ENCODE measurements around the gene DENND1A.

Gene DENND1A

DNA sequence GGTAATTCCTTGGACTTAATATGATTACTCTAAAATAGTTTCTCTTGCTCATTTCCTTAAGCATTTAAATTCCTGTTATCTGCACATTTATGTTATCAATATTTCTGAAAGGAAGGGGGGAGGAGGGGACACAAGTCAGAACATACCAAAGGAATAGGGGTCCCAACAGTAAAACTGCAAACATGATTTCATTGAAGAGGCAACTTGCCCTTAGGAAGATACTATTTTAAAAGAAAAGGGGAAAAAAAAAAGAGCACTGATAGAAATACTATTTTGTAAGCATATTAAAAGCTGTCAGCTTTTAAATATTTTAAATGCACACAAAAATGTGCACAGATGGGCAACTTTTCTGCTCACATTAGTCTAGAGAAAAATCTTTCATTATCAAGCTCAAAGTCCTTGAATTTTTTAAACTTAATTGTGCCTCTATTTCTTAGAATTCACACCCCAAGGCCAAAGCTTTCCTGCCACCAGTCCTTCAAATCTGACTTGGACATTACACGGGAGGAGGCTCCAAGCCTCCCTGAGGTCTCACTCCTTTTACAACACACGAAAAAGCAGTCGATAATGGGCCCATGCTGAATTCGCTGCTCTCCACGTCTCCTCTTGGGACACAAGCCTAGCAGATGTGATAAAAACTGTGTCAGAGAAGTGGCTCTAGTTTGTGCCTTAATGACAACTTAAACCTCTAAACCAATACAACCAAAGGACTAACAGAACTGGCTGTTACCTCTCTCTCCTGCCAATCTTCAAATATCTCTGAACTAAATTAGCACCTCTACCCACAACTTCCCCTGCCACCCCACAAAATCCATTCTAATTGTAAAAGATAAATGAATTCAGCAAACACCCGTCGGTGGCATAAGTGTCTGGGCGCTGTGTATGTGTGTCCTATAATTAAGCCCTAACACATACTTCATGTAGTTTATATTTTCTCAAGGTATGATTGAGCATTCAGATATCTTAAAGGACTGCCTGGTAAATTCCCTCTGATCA lies 154.3 kb downstream of the DENND1A start:
- FAIRE-seq, result peak; percentile 45
- no peak for DNase-seq (ENCODE audit: insufficient read length, low spot score)

DNA sequence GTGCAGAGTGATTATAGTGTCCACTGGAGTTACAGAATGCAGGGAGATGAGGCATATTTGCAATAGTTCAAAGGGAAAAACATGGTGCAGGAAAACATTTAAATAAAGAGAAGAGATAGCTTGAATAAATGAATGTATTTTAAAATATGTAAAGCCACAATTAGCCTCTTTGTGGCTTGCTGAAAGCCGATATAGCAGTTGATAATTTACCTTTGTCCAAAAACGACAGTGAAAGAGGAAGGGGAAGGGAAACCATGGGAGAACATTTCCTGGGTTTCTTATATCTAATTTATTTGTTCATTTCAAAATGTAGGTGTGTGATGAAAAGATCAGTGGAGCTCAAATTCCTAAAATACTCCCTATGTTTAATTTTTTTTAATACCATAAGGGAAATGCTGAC lies 156.1 kb downstream of the DENND1A start:
- FAIRE-seq (no peak), DNase-seq (ENCODE audit: insufficient read length, low spot score) (no peak)

DNA sequence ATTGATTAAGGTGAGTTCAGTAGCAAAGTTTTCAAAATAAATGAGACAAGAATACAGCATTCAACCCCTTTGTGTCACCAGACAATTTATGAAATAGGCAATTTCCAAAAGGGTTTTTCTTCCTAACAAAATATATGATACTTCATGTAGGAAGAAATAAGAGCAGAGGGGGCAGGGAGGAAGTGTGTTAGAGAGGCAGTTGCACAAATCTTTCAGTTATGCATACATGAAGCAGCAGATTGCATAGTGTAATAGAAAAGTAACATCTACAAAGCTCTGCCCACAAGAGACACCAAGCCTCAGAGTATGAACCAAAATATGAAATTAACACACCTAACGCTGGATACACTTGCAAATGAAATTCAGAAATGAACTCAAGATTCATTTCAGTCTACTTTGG lies 157.0 kb downstream of the DENND1A start:
- FAIRE-seq, result peak; percentile 47
- no peak for DNase-seq (ENCODE audit: insufficient read length, low spot score)

DNA sequence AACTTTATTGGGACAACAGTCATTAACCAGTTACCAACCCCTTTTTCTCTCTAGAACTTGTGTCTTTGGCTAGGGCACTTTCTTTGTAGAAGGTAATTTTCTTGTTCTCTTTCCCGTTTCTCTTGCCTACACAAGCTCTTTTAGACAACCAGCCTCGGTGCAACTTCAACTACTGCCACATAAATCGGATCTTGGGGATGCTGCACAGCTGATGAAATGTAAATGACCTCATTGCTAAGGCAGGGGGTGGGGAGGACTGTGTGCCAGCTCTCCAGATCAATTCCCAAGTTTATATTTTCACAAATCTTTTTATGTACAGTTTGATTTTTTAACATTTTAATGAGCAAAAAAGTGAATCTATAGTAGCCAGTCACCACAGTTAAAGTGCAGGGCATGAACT lies 157.6 kb downstream of the DENND1A start:
- FAIRE-seq (peak; percentile 45), DNase-seq (ENCODE audit: insufficient read length, low spot score) (no peak)

DNA sequence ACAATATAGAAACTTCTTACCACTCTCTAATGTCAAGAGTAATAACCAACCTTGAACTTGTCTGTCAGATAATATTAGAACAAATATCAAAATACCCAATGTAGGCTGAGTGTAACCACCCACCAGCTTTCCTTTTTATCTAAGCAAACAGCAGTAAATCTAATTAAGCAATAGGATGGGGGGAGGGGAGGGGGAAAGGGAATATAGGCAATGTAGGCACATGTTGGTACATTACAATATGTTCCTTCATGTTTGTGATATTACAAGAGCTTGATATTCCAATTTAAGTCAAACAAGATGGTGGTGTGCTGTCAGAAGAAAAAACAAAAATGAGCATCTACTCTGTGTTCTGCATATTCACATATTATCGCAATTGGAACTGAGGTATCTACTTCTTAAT lies 158.2 kb downstream of the DENND1A start:
- no peak for DNase-seq (ENCODE audit: insufficient read length, low spot score)
- no peak for FAIRE-seq

DNA sequence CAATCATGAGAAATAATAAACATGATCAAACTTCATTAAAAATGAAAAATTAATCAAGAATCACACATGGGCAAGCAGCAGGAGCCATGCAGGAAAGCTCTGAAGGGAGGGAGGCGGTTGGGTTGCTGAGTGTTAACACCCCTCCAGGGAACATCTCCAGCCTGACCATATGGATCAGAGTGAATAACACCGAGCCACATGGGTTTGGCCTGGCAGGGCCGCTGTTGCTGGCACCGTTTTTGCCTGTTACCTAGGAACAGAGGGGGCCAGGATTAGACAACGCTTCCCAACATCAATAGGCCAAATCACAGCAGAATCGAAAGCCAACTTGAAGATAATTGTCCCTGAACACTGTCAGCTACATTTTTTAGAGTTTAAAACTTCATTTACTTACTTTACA lies 160.2 kb downstream of the DENND1A start:
- DNase-seq (ENCODE audit: insufficient read length, low spot score) (no peak), FAIRE-seq (no peak)

DNA sequence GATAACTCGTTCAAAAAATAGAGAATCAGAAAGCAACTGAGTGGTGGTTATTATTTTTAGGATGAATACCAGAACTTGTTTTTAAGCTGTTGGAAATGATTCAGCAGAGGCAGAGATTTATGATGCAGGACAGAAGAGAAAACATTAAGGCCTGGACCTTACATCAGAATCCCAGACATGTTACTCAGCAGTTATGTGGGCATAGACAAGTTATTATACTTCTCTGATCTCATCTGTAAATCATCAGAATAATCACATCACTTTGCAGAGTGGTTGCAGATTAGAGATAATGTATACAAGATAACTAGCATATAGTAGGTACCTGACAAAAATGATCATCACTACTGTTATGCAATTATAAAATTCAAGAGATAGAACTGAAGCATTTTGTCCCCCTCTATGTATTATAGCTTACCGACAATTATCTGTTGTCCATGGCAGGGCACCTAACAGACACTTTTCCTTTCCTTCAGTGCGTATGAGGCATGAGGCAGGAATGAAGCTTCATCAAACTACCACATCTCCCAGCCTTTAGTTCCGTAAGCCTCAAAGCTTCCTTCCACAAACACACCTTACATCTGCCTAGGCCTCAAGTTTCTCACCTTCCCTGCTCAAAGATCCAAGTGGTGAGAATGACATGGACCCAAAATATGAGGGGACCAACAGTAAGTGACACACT lies 165.9 kb downstream of the DENND1A start:
- DNase-seq (ENCODE audit: insufficient read length, low spot score) (no peak), FAIRE-seq (no peak)

DNA sequence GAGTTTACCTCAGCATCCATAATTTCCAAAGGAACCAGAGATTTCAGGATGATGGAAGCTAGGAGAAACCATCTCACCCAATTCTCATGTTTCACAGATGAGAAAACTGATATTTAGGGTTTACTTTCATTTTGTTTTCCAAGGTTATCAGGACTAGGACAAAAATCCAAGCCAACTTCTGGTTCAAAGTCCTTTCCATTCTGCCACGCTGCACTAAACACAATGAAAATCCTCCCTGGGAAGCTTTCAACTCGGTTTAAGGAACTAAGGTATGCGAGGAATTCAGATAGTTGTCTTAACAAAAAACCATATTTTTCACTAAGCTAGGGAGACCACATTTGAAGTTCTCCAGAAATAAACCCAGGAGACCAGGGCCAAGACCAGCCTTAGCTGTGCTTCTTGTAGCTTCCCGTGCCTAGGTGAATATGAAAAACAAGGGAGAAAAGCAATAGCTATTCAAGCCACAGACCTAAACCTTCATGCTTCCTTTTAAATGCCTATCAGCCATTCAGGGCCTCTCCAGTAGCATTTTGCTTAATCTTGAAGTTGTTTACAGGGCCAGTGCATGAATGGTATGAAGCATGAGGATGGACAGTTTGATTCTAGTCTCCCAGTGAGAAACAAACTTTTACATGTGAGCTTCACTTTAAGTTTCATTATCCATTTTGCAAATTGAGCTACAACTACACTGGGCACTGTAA lies 167.9 kb downstream of the DENND1A start:
- FAIRE-seq (no peak), DNase-seq (ENCODE audit: insufficient read length, low spot score) (no peak)

DNA sequence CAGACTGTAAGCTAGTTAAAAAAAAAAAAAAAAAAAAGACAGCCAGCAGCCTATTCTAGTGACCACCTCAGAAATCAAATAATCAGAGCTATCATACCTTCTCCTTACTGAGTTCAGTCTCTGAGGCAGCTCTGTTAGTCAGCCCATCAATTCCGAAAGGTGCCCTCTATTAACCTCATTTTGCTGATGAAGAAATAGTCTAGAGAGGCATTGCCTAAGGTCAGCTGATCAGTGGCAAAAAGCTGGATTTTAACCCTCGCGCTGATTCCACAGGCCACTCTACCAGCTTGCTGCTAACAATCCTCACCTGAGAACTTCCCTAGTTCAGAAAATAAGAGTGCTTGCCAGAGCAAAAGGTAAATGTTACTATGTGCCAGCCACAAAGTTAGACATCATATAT lies 172.0 kb downstream of the DENND1A start:
- DNase-seq (ENCODE audit: insufficient read length, low spot score) (no peak), FAIRE-seq (no peak)

DNA sequence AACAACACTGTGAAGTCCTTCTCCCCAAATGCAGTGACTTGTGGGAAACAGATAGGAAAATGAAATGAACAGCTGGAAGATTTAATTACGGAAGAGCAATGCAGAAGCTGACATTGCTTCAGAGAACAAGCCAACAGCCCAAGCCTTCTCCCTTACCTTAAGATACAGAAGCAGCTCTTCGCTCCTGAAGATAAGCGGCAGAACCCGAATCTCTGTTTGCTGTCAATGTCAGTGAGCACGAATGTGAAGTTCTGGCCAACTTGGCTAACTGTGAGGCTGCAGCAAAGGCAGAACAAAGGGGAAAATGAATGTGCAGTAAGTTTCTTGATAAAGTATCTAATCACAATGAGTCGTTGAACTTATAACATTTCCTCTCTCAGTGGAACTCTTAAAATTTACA lies 172.4 kb downstream of the DENND1A start:
- FAIRE-seq, result no peak
- no peak for DNase-seq (ENCODE audit: insufficient read length, low spot score)

DNA sequence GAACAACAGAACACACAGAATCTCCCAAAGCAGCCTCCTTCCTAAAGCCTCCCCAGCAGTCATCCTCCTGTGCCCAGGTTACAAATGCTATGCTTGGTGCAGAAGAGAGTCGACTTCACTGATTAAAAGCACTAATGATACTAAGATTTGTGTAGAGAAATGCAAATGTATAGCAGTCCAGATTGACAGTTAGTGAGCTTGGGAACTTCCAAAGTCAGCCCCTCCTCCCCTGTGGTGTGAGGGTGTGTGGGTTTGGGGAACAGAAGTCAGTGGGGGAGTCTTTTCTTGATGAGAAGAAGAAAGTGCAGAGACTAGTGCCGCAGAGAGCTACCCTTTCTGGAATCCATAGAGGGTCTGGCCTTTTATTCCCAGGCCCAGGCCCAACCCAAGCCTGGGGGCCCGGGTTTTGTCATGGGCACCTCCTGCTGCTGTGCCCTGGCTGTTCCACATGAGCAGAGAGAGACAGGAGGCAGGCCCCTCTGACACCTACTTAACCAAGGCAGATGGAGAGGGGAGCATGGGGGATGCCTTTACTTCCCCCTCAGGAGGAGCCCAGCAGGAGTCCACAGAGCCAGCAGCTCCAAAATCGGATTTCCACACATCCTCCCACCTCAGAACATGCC lies 173.3 kb downstream of the DENND1A start:
- no peak for DNase-seq (ENCODE audit: insufficient read length, low spot score)
- FAIRE-seq, result no peak

DNA sequence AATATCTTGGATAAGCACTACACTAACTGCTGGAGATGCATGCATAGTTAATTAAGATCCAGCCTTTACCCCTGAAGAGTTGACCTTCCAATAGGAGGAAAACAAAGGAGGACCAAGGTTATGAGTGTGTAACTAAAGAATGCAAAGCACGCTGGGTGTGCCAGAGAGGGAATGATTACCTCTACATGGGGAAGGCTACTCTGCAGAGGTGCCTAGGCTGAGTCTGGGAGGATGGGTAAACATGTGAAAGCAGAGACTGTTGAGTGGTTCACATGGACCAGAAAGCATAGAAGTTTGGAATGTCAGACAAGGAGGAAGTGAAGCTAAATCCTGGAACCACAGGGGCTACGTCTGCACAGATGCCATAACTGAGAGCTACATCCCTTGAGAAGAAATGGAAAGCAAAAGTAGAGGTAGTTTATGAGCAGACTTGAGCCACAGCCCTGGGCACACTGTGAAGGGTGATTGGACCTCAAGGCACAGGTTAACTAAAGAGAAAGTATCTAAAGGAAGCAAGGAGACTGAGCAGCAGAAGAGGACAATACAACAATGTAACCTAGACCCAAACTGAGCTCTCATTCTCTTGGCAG lies 176.2 kb downstream of the DENND1A start:
- FAIRE-seq (peak; percentile 67), DNase-seq (ENCODE audit: insufficient read length, low spot score) (no peak)

DNA sequence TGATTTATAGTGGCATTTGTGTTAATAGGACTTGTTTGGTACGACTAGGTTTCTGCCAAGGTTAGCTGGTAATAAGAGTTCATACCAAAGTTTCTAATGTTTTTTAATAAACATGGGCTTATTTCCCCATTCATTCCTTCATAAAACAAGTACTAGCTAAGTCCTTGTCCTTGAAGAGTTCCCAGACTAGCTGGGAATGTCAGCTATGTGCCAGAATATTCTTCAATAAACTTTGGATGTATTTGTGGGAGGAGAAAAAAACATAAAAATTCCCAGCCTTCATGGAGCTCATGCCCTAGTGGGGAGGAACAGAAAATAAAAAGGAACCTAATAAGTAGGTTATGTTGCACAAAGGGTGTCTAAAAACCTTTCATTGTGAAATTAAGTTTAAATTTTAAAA lies 176.9 kb downstream of the DENND1A start:
- FAIRE-seq, result no peak
- DNase-seq (ENCODE audit: insufficient read length, low spot score), result no peak

DNA sequence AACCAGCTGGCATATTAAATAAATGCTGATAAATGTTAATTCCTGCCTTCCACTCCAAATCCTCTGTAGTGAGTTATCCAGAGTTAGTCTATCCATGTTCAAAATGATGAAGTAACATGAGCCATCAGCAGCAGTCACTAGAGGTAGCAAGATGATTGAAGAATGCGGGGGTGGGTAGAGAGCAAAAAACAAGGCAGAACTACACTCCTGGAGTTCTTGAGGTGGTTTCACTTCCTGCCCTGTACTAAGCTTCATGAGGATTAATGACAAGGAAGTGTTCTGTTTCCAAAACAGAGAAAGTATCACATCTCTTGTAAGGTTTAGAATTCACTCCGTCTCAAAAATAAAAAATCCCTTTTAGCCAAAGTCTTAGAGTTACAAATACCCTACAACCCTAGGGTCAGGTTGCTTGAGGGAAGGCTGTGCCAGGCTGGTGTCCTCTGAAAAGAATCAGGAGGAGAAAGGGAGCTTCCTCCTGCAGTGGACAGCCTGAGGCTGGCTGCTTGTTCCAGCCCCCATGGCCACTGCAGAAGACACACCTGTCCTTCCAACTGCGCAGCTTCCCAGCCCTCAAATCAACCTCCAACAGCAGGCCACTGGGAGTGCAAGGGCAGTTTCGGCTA lies 180.2 kb downstream of the DENND1A start:
- FAIRE-seq, result peak; percentile 81
- peak; percentile 18 for DNase-seq (ENCODE audit: insufficient read length, low spot score)

DNA sequence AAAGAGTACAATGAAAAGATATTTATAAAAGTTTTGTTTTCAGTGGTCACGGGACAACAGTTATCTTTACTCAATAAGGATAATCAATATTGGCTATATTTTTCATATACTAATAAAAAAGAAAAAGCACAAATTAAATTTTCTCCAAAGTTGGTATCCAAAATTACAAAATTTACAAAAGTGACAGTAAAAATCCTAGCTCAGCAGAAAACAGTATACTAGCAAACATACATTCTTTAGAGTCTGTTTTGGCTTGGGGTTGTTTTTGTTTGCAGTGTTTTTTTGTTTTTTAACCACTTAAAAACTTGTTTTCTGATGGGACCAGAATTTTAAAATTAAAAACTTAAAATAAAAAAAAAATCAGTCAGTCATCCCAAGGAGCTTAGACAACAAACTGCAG lies 183.2 kb downstream of the DENND1A start:
- DNase-seq (ENCODE audit: insufficient read length, low spot score), result no peak
- no peak for FAIRE-seq

DNA sequence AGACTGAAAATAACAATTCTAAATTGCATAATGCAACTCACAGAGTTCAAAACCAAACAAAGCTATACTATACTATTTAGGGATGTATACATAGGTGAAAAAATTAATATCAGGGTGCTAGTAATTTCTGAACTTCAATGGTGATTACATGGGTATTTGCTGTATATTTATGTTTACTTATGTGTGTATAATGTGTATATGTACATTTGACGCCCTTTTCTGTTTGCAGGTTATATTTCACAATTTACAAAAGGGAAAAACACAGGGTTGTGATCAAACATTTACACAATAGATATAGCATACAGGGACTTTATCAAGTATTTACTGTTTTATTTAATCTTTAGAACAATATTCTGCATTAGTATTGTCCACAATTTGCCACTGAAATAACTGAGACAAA lies 184.0 kb downstream of the DENND1A start:
- DNase-seq (ENCODE audit: insufficient read length, low spot score) (no peak), FAIRE-seq (no peak)

DNA sequence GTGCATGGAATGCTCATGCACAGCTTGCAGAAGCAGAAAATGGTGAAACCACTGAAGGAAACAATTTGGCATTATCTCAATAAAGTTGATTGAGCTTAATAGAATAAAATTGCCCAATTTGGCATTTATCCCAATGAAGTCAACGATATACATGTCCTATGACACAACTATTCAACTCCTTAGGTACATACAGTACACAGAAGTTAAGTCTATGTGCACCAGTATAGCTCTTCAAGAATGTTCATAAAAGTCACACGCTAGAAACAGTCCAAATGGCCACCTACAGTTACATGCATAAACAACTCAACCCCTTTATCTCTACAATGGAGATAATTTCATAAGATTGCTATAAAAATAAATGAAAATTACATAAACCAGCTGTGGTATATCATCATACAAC lies 184.5 kb downstream of the DENND1A start:
- DNase-seq (ENCODE audit: insufficient read length, low spot score), result no peak
- no peak for FAIRE-seq

DNA sequence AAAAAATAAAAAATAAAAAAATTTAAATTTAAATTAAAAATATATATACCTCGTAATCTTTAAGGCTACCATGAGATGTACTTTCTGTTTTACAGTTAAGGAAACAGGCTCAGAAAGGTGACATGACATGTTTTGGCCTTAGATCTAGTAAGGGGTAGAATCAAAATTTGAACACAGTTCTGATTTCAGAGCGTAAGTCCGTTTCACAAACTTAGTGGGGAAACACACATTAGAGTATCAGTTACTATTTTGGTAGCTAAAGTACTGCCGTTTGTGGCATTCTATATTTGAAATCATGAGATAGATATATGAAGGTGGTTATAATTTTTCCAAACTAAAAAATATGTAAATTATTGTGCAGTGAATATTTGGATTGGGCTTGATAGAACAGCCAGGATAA lies 186.2 kb downstream of the DENND1A start:
- FAIRE-seq (no peak), DNase-seq (ENCODE audit: insufficient read length, low spot score) (no peak)

DNA sequence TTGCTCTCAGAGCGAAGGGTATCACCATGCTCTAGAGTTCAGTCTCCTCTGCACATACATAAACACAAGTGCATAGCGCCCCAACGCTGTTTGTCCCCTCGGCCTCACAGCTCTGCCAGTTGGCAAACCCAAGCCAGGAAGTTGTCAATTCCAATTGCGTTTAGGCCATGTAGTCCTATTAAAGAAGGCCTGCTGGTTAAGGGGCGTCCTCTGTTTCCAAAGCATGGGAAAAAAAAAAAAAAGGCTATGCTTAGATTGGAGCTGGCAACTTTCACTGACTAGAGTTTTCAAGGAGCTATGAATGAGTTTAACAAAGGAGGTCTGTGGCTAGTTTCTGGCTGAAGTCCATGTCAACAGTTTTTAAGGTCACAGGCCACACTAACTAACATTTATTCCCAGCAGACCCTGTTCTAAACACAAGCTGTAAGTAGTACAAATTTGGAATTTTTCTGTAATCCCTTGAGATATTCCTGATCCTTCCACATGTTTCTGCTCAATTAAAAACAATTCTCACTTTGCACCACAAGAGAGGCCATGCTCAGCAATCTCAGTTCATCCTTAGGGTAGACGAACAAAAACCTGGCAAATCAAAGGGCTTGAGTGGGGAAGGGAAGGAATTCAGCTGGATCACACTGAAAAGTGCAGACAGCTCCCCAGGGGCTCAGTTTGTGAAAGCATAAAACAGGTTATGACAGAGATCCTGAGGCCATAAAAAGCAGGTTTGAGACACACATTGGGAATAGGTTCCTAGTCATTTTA lies 187.7 kb downstream of the DENND1A start:
- no peak for DNase-seq (ENCODE audit: insufficient read length, low spot score)
- no peak for FAIRE-seq

Data from GM19239 (cell line).